Lung (tissue), 12 donors: ENCODE data around the gene ZNF780B. TPM values are rescaled to one million over a fixed set of nuclear protein-coding genes. Genes with fewer than 3 reads are reported as not detected.

Experiments used
- ATAC-seq: fragments of 200-7000 bp; cut with Tn5 transposase; one replicate; pipeline ENCODE4 v1.9.1; 2020; ENCODE audit warnings: moderate number of reproducible peaks; ENCODE audit not compliant: insufficient read depth, low FRiP score
- DNase-seq, 3 donors: peaks; one replicate each; pipeline ENCODE4 v3.0.0-alpha.2; 2013 to 2017
- H3K27ac ChIP-seq, 2 donors: one replicate each; pipeline ENCODE4 v1.5.1; 2013; ENCODE audit warnings: mild to moderate bottlenecking in 2 of 2, moderate library complexity in 2 of 2, control low read depth in 1 of 2, inconsistent platforms in 1 of 2, low read depth in 1 of 2, low read length in 1 of 2
- H3K27me3 ChIP-seq, 3 donors: one replicate each; pipeline ENCODE4 v1.5.1; 2013; ENCODE audit warnings: low read length in 2 of 3; ENCODE audit not compliant: control insufficient read depth in 3 of 3, insufficient read depth in 3 of 3
- H3K36me3 ChIP-seq, 4 donors: one replicate each; pipeline ENCODE4 v1.5.1; 2013; ENCODE audit warnings: low read length in 4 of 4, mild to moderate bottlenecking in 1 of 4, moderate library complexity in 1 of 4; ENCODE audit not compliant: control insufficient read depth in 4 of 4, insufficient read depth in 4 of 4
- H3K4me1 ChIP-seq, 5 donors: one replicate each; pipeline ENCODE4 v1.5.1; 2013; ENCODE audit warnings: low read length in 5 of 5, mild to moderate bottlenecking in 2 of 5, moderate library complexity in 1 of 5; ENCODE audit not compliant: control insufficient read depth in 5 of 5, insufficient read depth in 5 of 5
- H3K4me3 ChIP-seq: one replicate; pipeline ENCODE4 v1.5.1; 2013; ENCODE audit warnings: mild to moderate bottlenecking, control low read depth, moderate library complexity
- H3K9ac ChIP-seq, 2 donors: one replicate each; pipeline ENCODE4 v1.5.1; 2013; ENCODE audit warnings: low read length in 2 of 2, control low read depth in 1 of 2; ENCODE audit not compliant: insufficient read depth in 1 of 2
- H3K9me3 ChIP-seq, 4 donors: one replicate each; pipeline ENCODE4 v1.5.1; 2013; ENCODE audit warnings: low read length in 3 of 4, mild to moderate bottlenecking in 1 of 4, moderate library complexity in 1 of 4; ENCODE audit not compliant: control insufficient read depth in 4 of 4, insufficient read depth in 3 of 4
- WGBS, 2 donors: extraction: QIAGEN DNeasy Blood & Tissue Kit; methylation state at CpG; one replicate each; pipeline ENCODE4 v1.1.7; 2013; 5-methylcytosine and 5-hydroxymethylcytosine counted together
- polyA plus RNA-seq, 2 donors: library from polyadenylated mRNA; stranded (reverse); fragments of 200-250 nt; gene quantifications; one replicate each; pipeline ENCODE4 v1.2.1, GENCODE V29; 2013
- total RNA-seq, 2 donors: library from RNA; depleted of rRNA in 1 of 2; stranded (reverse); fragments of >200 nt in 1 of 2; gene quantifications; one replicate each; pipeline ENCODE4 v1.2.1, GENCODE V29; 2014 to 2021
- TF ChIP-seq, protein P1 (sequence below): IDR thresholded peaks from 2 replicates; pipeline ENCODE4 v1.5.1; 2012; ENCODE audit warnings: mild to moderate bottlenecking; ENCODE audit errors: control extremely low read depth, extremely low read depth
- donor health status: control.
- donor health status: control.
- donor health status: Bipolar disorder and iron deficiency.
- donor health status: healthy.
- donor health status: DM: yes; HTN: yes; CAD: no.

ZNF780B gene
- total and polyA plus RNA-seq, 4 donors: 4.7 to 39.8 (median 16.3) TPM

- ATAC-seq: no peak
- 78% methylated on average over 5 of the region's 5 CpGs for WGBS, 2 donors
Observed at GRCh38 chr19:39997638-39998216, 58.3 kb downstream of the ZNF780B start.

GRCh38 chr19:39996811-39997637, 59.0 kb downstream of the ZNF780B start, which contains the start of gene ZNF546:
ZNF546 (plus strand) TSS chr19:39997060; CDS start chr19:39998327, 1,267 bp downstream.
- H3K27me3 ChIP-seq: no peaks in the 10 kb centered on the region
- peaks cover 0 to 11% (median 0%) of the 10 kb centered on the region in 4 donors for H3K36me3 ChIP-seq
- peaks cover 0 to 8% (median 5%) of the 10 kb centered on the region in 5 donors for H3K4me1 ChIP-seq
- DNase-seq (peak; percentile 90 to 93 (median 90)), ATAC-seq (peak; percentile 97)
- WGBS, 2 donors: 5% methylated on average over 53 of the region's 53 CpGs
- H3K27ac ChIP-seq: peak within 1 kb of the TSS; percentile 74 to 91
- peak within 1 kb of the TSS; percentile 84 for H3K4me3 ChIP-seq
- TF ChIP-seq, protein P1, sequence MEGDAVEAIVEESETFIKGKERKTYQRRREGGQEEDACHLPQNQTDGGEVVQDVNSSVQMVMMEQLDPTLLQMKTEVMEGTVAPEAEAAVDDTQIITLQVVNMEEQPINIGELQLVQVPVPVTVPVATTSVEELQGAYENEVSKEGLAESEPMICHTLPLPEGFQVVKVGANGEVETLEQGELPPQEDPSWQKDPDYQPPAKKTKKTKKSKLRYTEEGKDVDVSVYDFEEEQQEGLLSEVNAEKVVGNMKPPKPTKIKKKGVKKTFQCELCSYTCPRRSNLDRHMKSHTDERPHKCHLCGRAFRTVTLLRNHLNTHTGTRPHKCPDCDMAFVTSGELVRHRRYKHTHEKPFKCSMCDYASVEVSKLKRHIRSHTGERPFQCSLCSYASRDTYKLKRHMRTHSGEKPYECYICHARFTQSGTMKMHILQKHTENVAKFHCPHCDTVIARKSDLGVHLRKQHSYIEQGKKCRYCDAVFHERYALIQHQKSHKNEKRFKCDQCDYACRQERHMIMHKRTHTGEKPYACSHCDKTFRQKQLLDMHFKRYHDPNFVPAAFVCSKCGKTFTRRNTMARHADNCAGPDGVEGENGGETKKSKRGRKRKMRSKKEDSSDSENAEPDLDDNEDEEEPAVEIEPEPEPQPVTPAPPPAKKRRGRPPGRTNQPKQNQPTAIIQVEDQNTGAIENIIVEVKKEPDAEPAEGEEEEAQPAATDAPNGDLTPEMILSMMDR: no peak
- peak within 1 kb of the TSS; percentile 60 to 91 for H3K9ac ChIP-seq
- peaks cover 0 to 7% (median 2%) of the 10 kb centered on the region in 4 donors for H3K9me3 ChIP-seq

More at GRCh38 chr19:39997638-39998216, 58.3 kb downstream of the ZNF780B start:
- peaks cover 0 to 7% (median 2%) of the 10 kb centered on the region in 4 donors for H3K9me3 ChIP-seq
- TF ChIP-seq, protein P1: no peak
- no peaks in the 10 kb centered on the region for H3K27me3 ChIP-seq
- H3K27ac ChIP-seq: peak overlapping the region; percentile 74 to 91
- H3K36me3 ChIP-seq: peaks cover 0 to 11% (median 2%) of the 10 kb centered on the region in 4 donors
- H3K4me1 ChIP-seq: peaks cover 0 to 8% (median 5%) of the 10 kb centered on the region in 5 donors
- H3K9ac ChIP-seq: peak overlapping the region in 1 of 2 donors; percentile 91
- no peak for DNase-seq
- peak overlapping the region; percentile 84 for H3K4me3 ChIP-seq

DNA sequence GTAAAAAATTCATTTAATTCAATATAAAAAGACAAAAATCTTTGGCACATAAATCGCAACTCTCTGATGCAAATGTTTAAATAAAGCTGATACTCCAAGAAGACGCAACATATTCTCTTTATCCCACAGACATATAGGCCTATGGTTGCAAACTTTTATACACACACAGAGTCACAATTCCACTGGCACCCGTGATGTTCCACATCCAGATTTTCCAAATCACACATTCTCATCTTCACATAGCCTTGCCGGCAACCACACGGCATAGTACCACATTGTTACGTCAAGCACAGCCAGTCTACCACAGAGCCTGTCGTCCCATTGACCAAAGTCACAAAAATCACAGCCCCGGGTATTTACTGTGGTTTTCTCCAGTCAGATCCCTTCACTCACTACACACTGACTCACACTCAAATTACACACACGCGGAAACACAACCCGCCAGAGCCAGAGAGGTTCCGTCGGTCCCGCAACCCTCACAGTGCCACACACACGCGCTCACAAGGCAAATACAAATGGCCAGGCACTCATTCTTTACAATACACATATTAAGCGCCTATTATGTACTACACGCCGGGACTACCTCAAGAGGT, 59.7 kb downstream of the ZNF780B start:
- H3K9ac ChIP-seq: peak overlapping the region; percentile 60 to 91
- peaks cover 0 to 11% (median under 1%) of the 10 kb centered on the region in 4 donors for H3K36me3 ChIP-seq
- DNase-seq (peak in 2 of 3 donors; percentile 44 to 54), ATAC-seq (peak; percentile 20)
- TF ChIP-seq, protein P1: no peak
- 10% methylated on average over 19 of the region's 19 CpGs for WGBS, 2 donors
- peaks cover 0 to 8% (median 5%) of the 10 kb centered on the region in 5 donors for H3K4me1 ChIP-seq
- peaks cover 0 to 7% (median 2%) of the 10 kb centered on the region in 4 donors for H3K9me3 ChIP-seq
- peak overlapping the region; percentile 84 for H3K4me3 ChIP-seq
- H3K27ac ChIP-seq: peak overlapping the region; percentile 74 to 91
- H3K27me3 ChIP-seq: no peaks in the 10 kb centered on the region
